GM20431 (cell line): ENCODE results near the gene PPP1R2.
"Not testable (repeated sequence)": the region's sequence is repeated elsewhere in the genome, so short reads cannot be mapped to it uniquely, and the experiment has no call there.

ENCODE experiments used
- in situ Hi-C: fragments of 300-500 bp; cut with MseI, MboI; formaldehyde crosslinking; loops from one replicate; pipeline ENCODE4 v1.15.0; 2020; ENCODE audit warnings: low sequenced_read_pairs; ENCODE audit not compliant: unreplicated experiment

PPP1R2 gene

GRCh38 chr3:195542698-195543499, at the start of gene PPP1R2:
PPP1R2 (minus strand) TSS chr3:195543325; CDS start chr3:195543025, 300 bp downstream.
- in situ Hi-C loops: loop anchor here (25.0 kb wide), 1 partner anchor 881 kb away; the partner anchor contains the start of gene LSG1

- in situ Hi-C loops: no loop called here
These were observed 48.7 kb upstream of the PPP1R2 start for GRCh38 chr3:195591852-195592251.

- in situ Hi-C loops: no loop called here
These were observed 48.1 kb upstream of the PPP1R2 start for GRCh38 chr3:195591220-195591619.

- in situ Hi-C loops: not testable (repeated sequence)
These were observed 47.3 kb upstream of the PPP1R2 start for GRCh38 chr3:195590381-195590780.

- in situ Hi-C loops: not testable (repeated sequence)
These were observed 46.7 kb upstream of the PPP1R2 start for GRCh38 chr3:195589796-195590195.

GRCh38 chr3:195587824-195588223, 44.7 kb upstream of the PPP1R2 start:
- in situ Hi-C loops: no loop called here

- in situ Hi-C loops: no loop called here
These were observed 44.3 kb upstream of the PPP1R2 start for GRCh38 chr3:195587406-195587805.

- in situ Hi-C loops: no loop called here
These were observed 41.4 kb upstream of the PPP1R2 start for GRCh38 chr3:195584543-195584870.

GRCh38 chr3:195583831-195584542, 40.9 kb upstream of the PPP1R2 start, which contains the start of gene APOD:
APOD (minus strand) TSS chr3:195583940; CDS start chr3:195579461, 4,479 bp downstream.
- in situ Hi-C loops: no loop called here

- in situ Hi-C loops: no loop called here
These were observed 39.8 kb upstream of the PPP1R2 start for GRCh38 chr3:195582947-195583346.

GRCh38 chr3:195580744-195581443, 37.8 kb upstream of the PPP1R2 start:
- in situ Hi-C loops: no loop called here

GRCh38 chr3:195579281-195579680, 36.2 kb upstream of the PPP1R2 start:
- in situ Hi-C loops: no loop called here

GRCh38 chr3:195578565-195578964, 35.4 kb upstream of the PPP1R2 start:
- in situ Hi-C loops: no loop called here

- in situ Hi-C loops: no loop called here
These were observed 34.6 kb upstream of the PPP1R2 start for GRCh38 chr3:195577645-195578177.

- in situ Hi-C loops: no loop called here
These were observed 31.6 kb upstream of the PPP1R2 start for GRCh38 chr3:195574497-195575304.

- in situ Hi-C loops: no loop called here
These were observed 30.7 kb upstream of the PPP1R2 start for GRCh38 chr3:195573611-195574496.

GRCh38 chr3:195571361-195571760, 28.2 kb upstream of the PPP1R2 start:
- in situ Hi-C loops: no loop called here

- in situ Hi-C loops: no loop called here
These were observed 27.8 kb upstream of the PPP1R2 start for GRCh38 chr3:195570912-195571311.

- in situ Hi-C loops: no loop called here
These were observed 27.2 kb upstream of the PPP1R2 start for GRCh38 chr3:195570344-195570743.
